Measurements from ENCODE around the gene SERTM2.
"Not testable (repeated sequence)": the region's sequence is repeated elsewhere in the genome, so short reads cannot be mapped to it uniquely, and the experiment has no call there.

The SERTM2 gene

GRCh38 chrX:111511477-111511876, at the start of gene SERTM2:
Gene SERTM2 (plus strand): TSS chrX:111511645. CDS start chrX:111518858, 7,213 bp downstream.
- DNase-seq = no peak

GRCh38 chrX:111465669-111466068, 45.8 kb upstream of the SERTM2 start:
- DNase-seq = no peak

GRCh38 chrX:111467896-111468295, 43.5 kb upstream of the SERTM2 start:
- no peak for DNase-seq

- no peak for DNase-seq
Observed at GRCh38 chrX:111470681-111471403, 40.6 kb upstream of the SERTM2 start.

GRCh38 chrX:111481896-111482295, 29.5 kb upstream of the SERTM2 start:
- DNase-seq = no peak

- DNase-seq = no peak
Observed at GRCh38 chrX:111483135-111483534, 28.3 kb upstream of the SERTM2 start.

- DNase-seq = no peak
Observed at GRCh38 chrX:111483881-111484280, 27.6 kb upstream of the SERTM2 start.

- no peak for DNase-seq
Observed at GRCh38 chrX:111490688-111491087, 20.8 kb upstream of the SERTM2 start.

- peak; percentile 48 for DNase-seq
Observed at GRCh38 chrX:111492085-111492484, 19.4 kb upstream of the SERTM2 start.

GRCh38 chrX:111498538-111499103, 12.8 kb upstream of the SERTM2 start:
- DNase-seq = no peak

GRCh38 chrX:111503485-111503993, 7.9 kb upstream of the SERTM2 start:
- no peak for DNase-seq

- DNase-seq = no peak
Observed at GRCh38 chrX:111504941-111505340, 6.5 kb upstream of the SERTM2 start.

GRCh38 chrX:111505783-111506182, 5.7 kb upstream of the SERTM2 start:
- DNase-seq = no peak

GRCh38 chrX:111506826-111507225, 4.6 kb upstream of the SERTM2 start:
- no peak for DNase-seq

- DNase-seq = no peak
Observed at GRCh38 chrX:111507933-111508332, 3.5 kb upstream of the SERTM2 start.

GRCh38 chrX:111515298-111515697, 3.9 kb downstream of the SERTM2 start:
- DNase-seq = no peak

GRCh38 chrX:111518667-111519066, 7.2 kb downstream of the SERTM2 start:
- no peak for DNase-seq

GRCh38 chrX:111519215-111519614, 7.8 kb downstream of the SERTM2 start:
- DNase-seq = peak; percentile 7

- DNase-seq = no peak
Observed at GRCh38 chrX:111520506-111520905, 9.1 kb downstream of the SERTM2 start.

GRCh38 chrX:111521169-111521568, 9.7 kb downstream of the SERTM2 start:
- no peak for DNase-seq

GRCh38 chrX:111543212-111543741, 31.8 kb downstream of the SERTM2 start:
- no peak for DNase-seq

GRCh38 chrX:111549235-111549634, 37.8 kb downstream of the SERTM2 start:
- not testable (repeated sequence) for DNase-seq

- no peak for DNase-seq
Observed at GRCh38 chrX:111555406-111555958, 44.0 kb downstream of the SERTM2 start.

GRCh38 chrX:111560801-111561200, 49.4 kb downstream of the SERTM2 start:
- no peak for DNase-seq
